PC-9 (cell line): ENCODE results near the gene ACOXL.

Source experiments
- CTCF ChIP-seq: fragments of 200-600 bp; sonication (generic); conservative IDR thresholded peaks from 2 replicates; pipeline ENCODE4 v1.6.1; 2017; ENCODE audit warnings: mixed run types, antibody characterized with exemption, mild to moderate bottlenecking, moderate library complexity
- EZH2 ChIP-seq: fragments of 200-600 bp; sonication (generic); IDR thresholded peaks from 2 replicates; pipeline ENCODE4 v1.8.0; 2017; ENCODE audit warnings: antibody characterized with exemption, low read depth

- TF ChIP-seq CTCF (no peak), EZH2 (no peak)
Observed at GRCh38 chr2:111053266-111053665, 320.9 kb downstream of the ACOXL start.
